H1 (cell line): ENCODE measurements around the gene RREB1. TPM values are rescaled to one million over a fixed set of nuclear protein-coding genes. Genes with fewer than 3 reads are reported as not detected.

Experiments
- EP300 ChIP-seq, 2 experiments: IDR thresholded peaks; 1 replicate in 1 of 2; 2 replicates in 1 of 2; pipeline ENCODE4 v1.6.1; 2011 to 2012; ENCODE audit warnings: low read depth in 2 of 2, low read length in 2 of 2, mild to moderate bottlenecking in 2 of 2, borderline replicate concordance in 1 of 2, inconsistent platforms in 1 of 2, moderate library complexity in 1 of 2
- FOSL1 ChIP-seq: IDR thresholded peaks from 2 replicates; pipeline ENCODE4 v1.6.1; 2011; ENCODE audit warnings: mild to moderate bottlenecking, low read depth, low read length, moderate library complexity; ENCODE audit not compliant: insufficient read depth
- KDM1A ChIP-seq: fragments of 200-600, 300-600 bp; sonication (generic); IDR thresholded peaks from 2 replicates; pipeline ENCODE4 v1.7.1; 2016; ENCODE audit warnings: mild to moderate bottlenecking, low read length, borderline replicate concordance
- RAD21 ChIP-seq, 2 experiments: IDR thresholded peaks in 1 of 2; conservative IDR thresholded peaks in 1 of 2; 2 replicates each; pipeline ENCODE4 v1.6.1; 2011; ENCODE audit warnings: low read depth in 2 of 2, low read length in 2 of 2, improper control_type of control experiment in 1 of 2, inconsistent platforms in 1 of 2, mild to moderate bottlenecking in 1 of 2, moderate library complexity in 1 of 2
- SIN3A ChIP-seq, 2 experiments: IDR thresholded peaks in 1 of 2; conservative IDR thresholded peaks in 1 of 2; 2 replicates each; pipeline ENCODE4 v1.6.1; 2011 to 2012; ENCODE audit warnings: low read length in 2 of 2, improper control_type of control experiment in 1 of 2, low read depth in 1 of 2, mild to moderate bottlenecking in 1 of 2
- SIX5 ChIP-seq: IDR thresholded peaks from 2 replicates; pipeline ENCODE4 v1.6.1; 2011; ENCODE audit warnings: mild to moderate bottlenecking, low read depth, low read length
- SP2 ChIP-seq: IDR thresholded peaks from 2 replicates; pipeline ENCODE4 v1.6.1; 2012; ENCODE audit warnings: mild to moderate bottlenecking, low read length, inconsistent platforms
- TAF1 ChIP-seq: IDR thresholded peaks from 2 replicates; pipeline ENCODE4 v1.6.1; 2011; ENCODE audit warnings: mild to moderate bottlenecking, low read depth, low read length
- polyA plus RNA-seq, 7 experiments: library from polyadenylated mRNA; depleted of rRNA in 3 of 7; stranded (reverse) in 5 of 7; unstranded in 2 of 7; fragments of >200 nt in 5 of 7; fragments of 200-250 nt in 2 of 7; gene quantifications; 1 replicate in 5 of 7; 2 replicates in 1 of 7; 4 replicates in 1 of 7; pipeline versions ENCODE4 v1.2.1 to v1.2.3, GENCODE V29; 2011 to 2013; ENCODE audit warnings: missing spikeins in 2 of 7, mixed read lengths in 2 of 7
- total RNA-seq: library from RNA; stranded (reverse); fragmentation: NEBNext Ultra II Directional; extraction: Animal tissue kit (Norgen Biotek cat#: 25700); gene quantifications from 2 replicates; pipeline ENCODE4 v1.2.1, GENCODE V29; 2021
- TF ChIP-seq, protein P1 (sequence below): fragments of 300-600 bp; sonication (generic); IDR thresholded peaks from 2 replicates; pipeline ENCODE4 v1.7.1; 2012; ENCODE audit warnings: low read length, moderate library complexity, mild to moderate bottlenecking, inconsistent platforms; ENCODE audit not compliant: insufficient replicate concordance
- TF ChIP-seq, protein P2 (sequence below): IDR thresholded peaks from 2 replicates; pipeline ENCODE4 v1.6.1; 2011; ENCODE audit warnings: low read depth, mild to moderate bottlenecking, low read length; ENCODE audit not compliant: insufficient read depth

The RREB1 gene
- total and polyA plus RNA-seq, 2 of the 8 experiments (the other 6 are each of a cell fraction or from before 2014, with no cell fraction given): 3.9 to 34.7 TPM

DNA sequence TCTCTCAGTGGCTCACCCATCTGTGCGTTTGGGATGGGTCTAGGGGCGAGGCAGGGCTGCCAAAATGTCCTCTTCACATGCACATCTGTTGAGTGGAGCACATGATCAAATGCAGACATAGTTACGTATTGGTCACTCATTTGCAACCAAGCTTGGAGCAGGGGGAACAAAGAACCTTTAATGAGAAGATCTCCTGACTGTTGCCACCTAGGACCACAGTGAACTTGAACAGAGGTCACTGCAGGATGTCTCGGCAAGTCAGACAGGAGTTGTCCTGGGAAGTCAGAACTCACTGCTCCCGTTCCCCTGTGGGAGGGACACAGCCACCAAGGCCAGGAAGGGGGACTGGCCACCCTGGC, 131.8 kb downstream of the RREB1 start (continued):
- TF ChIP-seq, protein P1, sequence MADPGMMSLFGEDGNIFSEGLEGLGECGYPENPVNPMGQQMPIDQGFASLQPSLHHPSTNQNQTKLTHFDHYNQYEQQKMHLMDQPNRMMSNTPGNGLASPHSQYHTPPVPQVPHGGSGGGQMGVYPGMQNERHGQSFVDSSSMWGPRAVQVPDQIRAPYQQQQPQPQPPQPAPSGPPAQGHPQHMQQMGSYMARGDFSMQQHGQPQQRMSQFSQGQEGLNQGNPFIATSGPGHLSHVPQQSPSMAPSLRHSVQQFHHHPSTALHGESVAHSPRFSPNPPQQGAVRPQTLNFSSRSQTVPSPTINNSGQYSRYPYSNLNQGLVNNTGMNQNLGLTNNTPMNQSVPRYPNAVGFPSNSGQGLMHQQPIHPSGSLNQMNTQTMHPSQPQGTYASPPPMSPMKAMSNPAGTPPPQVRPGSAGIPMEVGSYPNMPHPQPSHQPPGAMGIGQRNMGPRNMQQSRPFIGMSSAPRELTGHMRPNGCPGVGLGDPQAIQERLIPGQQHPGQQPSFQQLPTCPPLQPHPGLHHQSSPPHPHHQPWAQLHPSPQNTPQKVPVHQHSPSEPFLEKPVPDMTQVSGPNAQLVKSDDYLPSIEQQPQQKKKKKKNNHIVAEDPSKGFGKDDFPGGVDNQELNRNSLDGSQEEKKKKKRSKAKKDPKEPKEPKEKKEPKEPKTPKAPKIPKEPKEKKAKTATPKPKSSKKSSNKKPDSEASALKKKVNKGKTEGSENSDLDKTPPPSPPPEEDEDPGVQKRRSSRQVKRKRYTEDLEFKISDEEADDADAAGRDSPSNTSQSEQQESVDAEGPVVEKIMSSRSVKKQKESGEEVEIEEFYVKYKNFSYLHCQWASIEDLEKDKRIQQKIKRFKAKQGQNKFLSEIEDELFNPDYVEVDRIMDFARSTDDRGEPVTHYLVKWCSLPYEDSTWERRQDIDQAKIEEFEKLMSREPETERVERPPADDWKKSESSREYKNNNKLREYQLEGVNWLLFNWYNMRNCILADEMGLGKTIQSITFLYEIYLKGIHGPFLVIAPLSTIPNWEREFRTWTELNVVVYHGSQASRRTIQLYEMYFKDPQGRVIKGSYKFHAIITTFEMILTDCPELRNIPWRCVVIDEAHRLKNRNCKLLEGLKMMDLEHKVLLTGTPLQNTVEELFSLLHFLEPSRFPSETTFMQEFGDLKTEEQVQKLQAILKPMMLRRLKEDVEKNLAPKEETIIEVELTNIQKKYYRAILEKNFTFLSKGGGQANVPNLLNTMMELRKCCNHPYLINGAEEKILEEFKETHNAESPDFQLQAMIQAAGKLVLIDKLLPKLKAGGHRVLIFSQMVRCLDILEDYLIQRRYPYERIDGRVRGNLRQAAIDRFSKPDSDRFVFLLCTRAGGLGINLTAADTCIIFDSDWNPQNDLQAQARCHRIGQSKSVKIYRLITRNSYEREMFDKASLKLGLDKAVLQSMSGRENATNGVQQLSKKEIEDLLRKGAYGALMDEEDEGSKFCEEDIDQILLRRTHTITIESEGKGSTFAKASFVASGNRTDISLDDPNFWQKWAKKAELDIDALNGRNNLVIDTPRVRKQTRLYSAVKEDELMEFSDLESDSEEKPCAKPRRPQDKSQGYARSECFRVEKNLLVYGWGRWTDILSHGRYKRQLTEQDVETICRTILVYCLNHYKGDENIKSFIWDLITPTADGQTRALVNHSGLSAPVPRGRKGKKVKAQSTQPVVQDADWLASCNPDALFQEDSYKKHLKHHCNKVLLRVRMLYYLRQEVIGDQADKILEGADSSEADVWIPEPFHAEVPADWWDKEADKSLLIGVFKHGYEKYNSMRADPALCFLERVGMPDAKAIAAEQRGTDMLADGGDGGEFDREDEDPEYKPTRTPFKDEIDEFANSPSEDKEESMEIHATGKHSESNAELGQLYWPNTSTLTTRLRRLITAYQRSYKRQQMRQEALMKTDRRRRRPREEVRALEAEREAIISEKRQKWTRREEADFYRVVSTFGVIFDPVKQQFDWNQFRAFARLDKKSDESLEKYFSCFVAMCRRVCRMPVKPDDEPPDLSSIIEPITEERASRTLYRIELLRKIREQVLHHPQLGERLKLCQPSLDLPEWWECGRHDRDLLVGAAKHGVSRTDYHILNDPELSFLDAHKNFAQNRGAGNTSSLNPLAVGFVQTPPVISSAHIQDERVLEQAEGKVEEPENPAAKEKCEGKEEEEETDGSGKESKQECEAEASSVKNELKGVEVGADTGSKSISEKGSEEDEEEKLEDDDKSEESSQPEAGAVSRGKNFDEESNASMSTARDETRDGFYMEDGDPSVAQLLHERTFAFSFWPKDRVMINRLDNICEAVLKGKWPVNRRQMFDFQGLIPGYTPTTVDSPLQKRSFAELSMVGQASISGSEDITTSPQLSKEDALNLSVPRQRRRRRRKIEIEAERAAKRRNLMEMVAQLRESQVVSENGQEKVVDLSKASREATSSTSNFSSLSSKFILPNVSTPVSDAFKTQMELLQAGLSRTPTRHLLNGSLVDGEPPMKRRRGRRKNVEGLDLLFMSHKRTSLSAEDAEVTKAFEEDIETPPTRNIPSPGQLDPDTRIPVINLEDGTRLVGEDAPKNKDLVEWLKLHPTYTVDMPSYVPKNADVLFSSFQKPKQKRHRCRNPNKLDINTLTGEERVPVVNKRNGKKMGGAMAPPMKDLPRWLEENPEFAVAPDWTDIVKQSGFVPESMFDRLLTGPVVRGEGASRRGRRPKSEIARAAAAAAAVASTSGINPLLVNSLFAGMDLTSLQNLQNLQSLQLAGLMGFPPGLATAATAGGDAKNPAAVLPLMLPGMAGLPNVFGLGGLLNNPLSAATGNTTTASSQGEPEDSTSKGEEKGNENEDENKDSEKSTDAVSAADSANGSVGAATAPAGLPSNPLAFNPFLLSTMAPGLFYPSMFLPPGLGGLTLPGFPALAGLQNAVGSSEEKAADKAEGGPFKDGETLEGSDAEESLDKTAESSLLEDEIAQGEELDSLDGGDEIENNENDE: no peak
- no peak for TF ChIP-seq RAD21 (IDR thresholded peaks at IDR 0.05 in 1 of 2, conservative IDR thresholded peaks at IDR 0.05 in 1 of 2; ENCODE audit: low read depth in 2 of 2, low read length in 2 of 2)
- no peak for TF ChIP-seq SP2
- no peak for TF ChIP-seq EP300 (IDR thresholded peaks at IDR 0.05; ENCODE audit: borderline replicate concordance in 1 of 2, low read depth in 2 of 2, low read length in 2 of 2)
- no peak for TF ChIP-seq FOSL1
- TF ChIP-seq SIN3A (conservative IDR thresholded peaks at IDR 0.05 in 1 of 2, IDR thresholded peaks at IDR 0.05 in 1 of 2; ENCODE audit: low read depth in 1 of 2, low read length in 2 of 2): no peak
- TF ChIP-seq, protein P2, sequence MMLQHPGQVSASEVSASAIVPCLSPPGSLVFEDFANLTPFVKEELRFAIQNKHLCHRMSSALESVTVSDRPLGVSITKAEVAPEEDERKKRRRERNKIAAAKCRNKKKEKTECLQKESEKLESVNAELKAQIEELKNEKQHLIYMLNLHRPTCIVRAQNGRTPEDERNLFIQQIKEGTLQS: no peak
- no peak for TF ChIP-seq TAF1
- no peak for TF ChIP-seq KDM1A
- TF ChIP-seq SIX5: no peak
